ENCODE data around the gene USP32. TPM values are rescaled to one million over a fixed set of nuclear protein-coding genes. Genes with fewer than 3 reads are reported as not detected.

The USP32 gene
- total RNA-seq, 1 experiment from 2014 or later = 73.5 TPM

GRCh38 chr17:60436676-60437075, 44.7 kb upstream of the USP32 start:
- H3K9me3 Mint-ChIP-seq = peaks cover 24 to 31% of the 10 kb centered on the region in 2 experiments

More at GRCh38 chr17:60436676-60437075, 44.7 kb upstream of the USP32 start:
- TF ChIP-seq CTCF (conservative IDR thresholded peaks at IDR 0.05) = no peak
- no peak overlapping the region for H2BK5ac ChIP-seq (ENCODE audit: insufficient read length, low read length)
- H3K27me3 Mint-ChIP-seq (ENCODE audit: low read depth) = no peaks in the 10 kb centered on the region; the same call in none of the 2 replicates
- H4K5ac ChIP-seq (ENCODE audit: insufficient read length, low read depth, low read length) = no peak overlapping the region
- no peak overlapping the region for H2AFZ ChIP-seq (ENCODE audit: low read length)
- no peak for DNase-seq
- peaks cover 5 to 6% of the 10 kb centered on the region in 2 experiments; a peak in 3 of 4 replicates for H3K4me1 Mint-ChIP-seq
- H4K20me1 ChIP-seq (ENCODE audit: control insufficient read depth, insufficient read depth, insufficient read length) = no peaks in the 10 kb centered on the region
- no peak overlapping the region for H3K4me3 Mint-ChIP-seq
- H3K23ac ChIP-seq (ENCODE audit: insufficient read length, low read depth, low read length) = no peak overlapping the region
- no peak overlapping the region for H3K4ac ChIP-seq (ENCODE audit: low read depth, low read length)
- no peak overlapping the region for H3K14ac ChIP-seq (ENCODE audit: insufficient read depth, low read length)
- no peaks in the 10 kb centered on the region; the same call in 1 of the 2 replicates for H3K4me1 ChIP-seq (ENCODE audit: insufficient read depth, low read length)
- no peak overlapping the region for H3K27ac ChIP-seq (ENCODE audit: insufficient read length, low read depth, low read length)
- no peak overlapping the region for H3T11ph ChIP-seq (ENCODE audit: low read length)
- H3K4me2 ChIP-seq (ENCODE audit: insufficient read depth, insufficient read length, low read length) = no peak overlapping the region
- H3K23me2 ChIP-seq (ENCODE audit: insufficient read length, low read depth, low read length, poor library complexity, severe bottlenecking) = no peaks in the 10 kb centered on the region
- H3K79me1 ChIP-seq (ENCODE audit: insufficient read depth, low read depth, low read length, poor library complexity, severe bottlenecking) = no peaks in the 10 kb centered on the region
- no peak overlapping the region for H3K56ac ChIP-seq (ENCODE audit: insufficient read length, low read depth, low read length)
- H3K79me2 ChIP-seq (ENCODE audit: insufficient read depth, low read length) = no peaks in the 10 kb centered on the region
- H3K9me3 ChIP-seq (ENCODE audit: control insufficient read depth, low read depth, low read length) = no peaks in the 10 kb centered on the region
- no peak overlapping the region for H3K9ac ChIP-seq (ENCODE audit: extremely low read depth, insufficient read length, low read length)
- no peak overlapping the region for H2BK20ac ChIP-seq (ENCODE audit: low read depth, low read length, poor library complexity, severe bottlenecking)
- no peak overlapping the region for H3K18ac ChIP-seq (ENCODE audit: insufficient read length, low read depth, low read length)
- no peak overlapping the region for H4K8ac ChIP-seq (replicated peaks; ENCODE audit: insufficient read length, low read depth, low read length)
- H2BK120ac ChIP-seq (ENCODE audit: low read depth, low read length, poor library complexity, severe bottlenecking) = no peak overlapping the region
- no peak overlapping the region for H3K27ac Mint-ChIP-seq
- no peak overlapping the region for H2BK12ac ChIP-seq (ENCODE audit: insufficient read length, low read depth, low read length)
- no peak overlapping the region for H2BK15ac ChIP-seq (ENCODE audit: low read depth, low read length)
- H3K36me3 Mint-ChIP-seq (ENCODE audit: insufficient read depth in 1 of 3, low read depth in 3 of 3) = peaks cover 8 to 22% (median 8%) of the 10 kb centered on the region in 3 experiments; a peak in 6 of 7 replicates
- no peaks in the 10 kb centered on the region for H3K27me3 ChIP-seq (ENCODE audit: insufficient read depth, low read length)
- no CpG with 5 or more reads among the region's 5 CpGs for WGBS (ENCODE audit: extremely low coverage, insufficient read length, low lambda C conversion rate)
- no peak overlapping the region for H2AK5ac ChIP-seq (ENCODE audit: insufficient read length, low read length)
- no peak overlapping the region for H4K91ac ChIP-seq (ENCODE audit: insufficient read length, low read depth, low read length)
